Breast epithelium (tissue), 3 donors: ENCODE results near the gene HIBCH.
A peak's percentile ranks its signal among the peaks of the same experiment; 100 is the strongest.

Experiments used
- POLR2A ChIP-seq: fragments of 450-650 bp; IDR thresholded peaks from one replicate; pipeline ENCODE4 v1.6.1; 2016; ENCODE audit warnings: antibody characterized with exemption, mild to moderate bottlenecking, moderate library complexity
- POLR2AphosphoS5 ChIP-seq, 3 donors: sonication (generic); formaldehyde crosslinking; IDR thresholded peaks; one replicate each; pipeline ENCODE4 v1.6.1; 2017; ENCODE audit warnings: antibody characterized with exemption in 3 of 3
- TF ChIP-seq, protein P1 (sequence below), 3 donors: fragments of 450-650 bp; IDR thresholded peaks; one replicate each; pipeline ENCODE4 v1.5.1; 2016 to 2017; ENCODE audit warnings: antibody characterized with exemption in 3 of 3, mild to moderate bottlenecking in 3 of 3, moderate library complexity in 3 of 3

DNA sequence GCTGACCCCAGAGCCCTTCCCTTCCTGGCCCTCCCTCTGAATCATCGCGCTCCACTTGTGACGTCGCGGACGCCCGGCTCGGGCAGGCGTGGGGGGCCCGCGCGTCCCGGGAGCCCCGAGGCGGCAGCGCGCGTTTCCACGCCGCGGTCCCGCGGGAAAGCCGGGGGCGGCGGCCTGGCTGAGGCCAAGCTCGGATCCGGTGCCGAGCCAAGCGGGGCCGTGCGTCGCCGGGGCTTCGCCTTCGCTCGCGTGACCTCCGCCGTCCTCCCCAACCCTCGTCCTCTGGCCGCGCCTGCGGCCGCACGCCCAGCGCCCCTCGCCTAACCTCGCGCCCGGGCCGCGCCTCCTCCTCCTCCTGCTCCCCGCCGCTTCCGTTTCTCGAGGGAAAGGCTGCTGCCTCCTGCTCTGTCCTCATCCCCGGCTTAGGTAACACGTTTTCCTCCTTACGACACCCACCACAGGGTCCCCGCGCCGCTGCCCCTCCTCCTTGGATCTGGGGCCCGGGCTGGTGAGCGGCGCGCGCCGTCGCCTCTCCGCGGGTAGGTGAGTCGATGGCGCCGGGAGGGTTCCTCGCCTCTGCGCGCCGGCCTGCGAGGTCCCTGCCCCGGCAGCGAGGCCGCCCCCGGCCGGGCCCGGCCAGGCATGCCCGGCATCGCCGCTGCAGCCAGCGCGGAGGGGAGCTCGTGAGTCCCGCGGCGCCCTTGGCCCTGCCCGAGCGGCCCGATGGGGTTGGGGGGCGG lies 24.1 kb upstream of the HIBCH start, which contains the start of gene INPP1:
- TF ChIP-seq POLR2A, result no peak
- TF ChIP-seq, protein P1, sequence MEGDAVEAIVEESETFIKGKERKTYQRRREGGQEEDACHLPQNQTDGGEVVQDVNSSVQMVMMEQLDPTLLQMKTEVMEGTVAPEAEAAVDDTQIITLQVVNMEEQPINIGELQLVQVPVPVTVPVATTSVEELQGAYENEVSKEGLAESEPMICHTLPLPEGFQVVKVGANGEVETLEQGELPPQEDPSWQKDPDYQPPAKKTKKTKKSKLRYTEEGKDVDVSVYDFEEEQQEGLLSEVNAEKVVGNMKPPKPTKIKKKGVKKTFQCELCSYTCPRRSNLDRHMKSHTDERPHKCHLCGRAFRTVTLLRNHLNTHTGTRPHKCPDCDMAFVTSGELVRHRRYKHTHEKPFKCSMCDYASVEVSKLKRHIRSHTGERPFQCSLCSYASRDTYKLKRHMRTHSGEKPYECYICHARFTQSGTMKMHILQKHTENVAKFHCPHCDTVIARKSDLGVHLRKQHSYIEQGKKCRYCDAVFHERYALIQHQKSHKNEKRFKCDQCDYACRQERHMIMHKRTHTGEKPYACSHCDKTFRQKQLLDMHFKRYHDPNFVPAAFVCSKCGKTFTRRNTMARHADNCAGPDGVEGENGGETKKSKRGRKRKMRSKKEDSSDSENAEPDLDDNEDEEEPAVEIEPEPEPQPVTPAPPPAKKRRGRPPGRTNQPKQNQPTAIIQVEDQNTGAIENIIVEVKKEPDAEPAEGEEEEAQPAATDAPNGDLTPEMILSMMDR (IDR thresholded peaks at IDR 0.05), result no peak
- peak in 2 of 3 donors; percentile 24 to 28 for TF ChIP-seq POLR2AphosphoS5 (IDR thresholded peaks at IDR 0.05)
